ENCODE data around the gene SNX3. TPM values are rescaled to one million over a fixed set of nuclear protein-coding genes. Genes with fewer than 3 reads are reported as not detected.
A peak's percentile ranks its signal among the peaks of the same experiment; 100 is the strongest.
"Not testable (repeated sequence)": the region's sequence is repeated elsewhere in the genome, so short reads cannot be mapped to it uniquely, and the experiment has no call there.

SNX3 gene
- total RNA-seq, 6 experiments from 2014 or later = 148 to 195 (median 189) TPM

GRCh38 chr6:108250240-108250866 lies 10.5 kb downstream of the SNX3 start:
- DNase-seq = peak; percentile 16
- no peak overlapping the region for H3K4me3 Mint-ChIP-seq
- no peak overlapping the region for H3K27ac Mint-ChIP-seq
- peaks cover 5% of the 10 kb centered on the region; the same call in 1 of the 2 replicates for H3K9me3 Mint-ChIP-seq
- H3K4me1 Mint-ChIP-seq (ENCODE audit: low read depth) = peaks cover 33% of the 10 kb centered on the region
- no peaks in the 10 kb centered on the region for H3K27me3 Mint-ChIP-seq (ENCODE audit: insufficient read depth)
- H3K36me3 Mint-ChIP-seq (ENCODE audit: low read depth) = peaks cover 7% of the 10 kb centered on the region
- peak; percentile 66 for TF ChIP-seq CTCF (IDR thresholded peaks at IDR 0.05)

- TF ChIP-seq CTCF (IDR thresholded peaks at IDR 0.05) = no peak
- Mint-ChIP-seq H3K4me3 (no peak overlapping the region), H3K4me1 (ENCODE audit: low read depth) (peaks cover 18% of the 10 kb centered on the region; the same call in 1 of the 2 replicates), H3K9me3 (peaks cover 5% of the 10 kb centered on the region), H3K27ac (no peak overlapping the region), H3K27me3 (ENCODE audit: insufficient read depth) (no peaks in the 10 kb centered on the region), H3K36me3 (ENCODE audit: low read depth) (peaks cover 20% of the 10 kb centered on the region)
- DNase-seq = no peak
Observed at GRCh38 chr6:108247965-108248536, 12.8 kb downstream of the SNX3 start.

- DNase-seq; H3K27me3 Mint-ChIP-seq (ENCODE audit: insufficient read depth); H3K4me3 Mint-ChIP-seq; H3K4me1 Mint-ChIP-seq (ENCODE audit: low read depth); H3K27ac Mint-ChIP-seq: not testable (repeated sequence)
- H3K9me3 Mint-ChIP-seq = peaks cover 12% of the 10 kb centered on the region
- peaks cover 42% of the 10 kb centered on the region for H3K36me3 Mint-ChIP-seq (ENCODE audit: low read depth)
Observed at GRCh38 chr6:108245095-108245494, 15.7 kb downstream of the SNX3 start.

GRCh38 chr6:108243836-108244235 lies 17.0 kb downstream of the SNX3 start:
- Mint-ChIP-seq H3K9me3 (peaks cover 12% of the 10 kb centered on the region), H3K4me3 (no peak overlapping the region), H3K36me3 (ENCODE audit: low read depth) (peaks cover 42% of the 10 kb centered on the region), H3K27me3 (ENCODE audit: insufficient read depth) (no peaks in the 10 kb centered on the region; the same call in 1 of the 2 replicates), H3K27ac (no peak overlapping the region), H3K4me1 (ENCODE audit: low read depth) (peaks cover 8% of the 10 kb centered on the region; the same call in 1 of the 2 replicates)
- TF ChIP-seq CTCF (IDR thresholded peaks at IDR 0.05) = no peak
- DNase-seq = no peak

- Mint-ChIP-seq H3K4me1 (ENCODE audit: low read depth) (no peaks in the 10 kb centered on the region), H3K27me3 (ENCODE audit: insufficient read depth) (no peaks in the 10 kb centered on the region; the same call in 1 of the 2 replicates), H3K9me3 (peaks cover 12% of the 10 kb centered on the region), H3K4me3 (no peak overlapping the region), H3K27ac (no peak overlapping the region), H3K36me3 (ENCODE audit: low read depth) (peaks cover 42% of the 10 kb centered on the region)
- no peak for DNase-seq
- TF ChIP-seq CTCF (IDR thresholded peaks at IDR 0.05) = no peak
Observed at GRCh38 chr6:108242721-108243120, 18.1 kb downstream of the SNX3 start.

- Mint-ChIP-seq H3K36me3 (ENCODE audit: low read depth) (peaks cover 42% of the 10 kb centered on the region), H3K9me3 (peaks cover 12% of the 10 kb centered on the region), H3K27me3 (ENCODE audit: insufficient read depth) (no peaks in the 10 kb centered on the region; the same call in 1 of the 2 replicates), H3K4me1 (ENCODE audit: low read depth) (no peaks in the 10 kb centered on the region), H3K4me3 (no peak overlapping the region), H3K27ac (no peak overlapping the region)
- TF ChIP-seq CTCF (IDR thresholded peaks at IDR 0.05) = no peak
- DNase-seq = no peak
Observed at GRCh38 chr6:108242259-108242658, 18.6 kb downstream of the SNX3 start.
